ENCODE data around the gene PCK1.
A peak's percentile ranks its signal among the peaks of the same experiment; 100 is the strongest.

Gene PCK1

DNA sequence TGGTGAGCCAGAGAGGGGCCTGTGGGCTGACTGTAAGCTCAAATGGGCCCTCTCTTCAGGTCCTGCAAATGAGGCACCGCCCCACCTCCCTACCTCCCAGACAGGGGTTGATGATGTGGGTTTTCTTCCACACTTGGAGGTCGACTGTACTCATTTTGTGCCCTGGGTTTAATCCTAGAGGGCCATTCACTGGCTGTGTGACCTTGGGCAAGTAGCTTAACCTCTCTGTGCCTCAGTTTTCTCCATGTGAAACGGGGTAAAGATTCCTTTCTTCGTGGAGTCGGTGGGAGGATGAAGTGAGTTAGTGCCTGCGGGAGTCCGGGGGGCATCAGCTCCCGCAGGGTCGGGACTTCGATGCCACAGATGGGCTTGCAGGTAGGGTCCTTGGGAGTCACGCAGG, 35.4 kb downstream of the PCK1 start:
- H3K4me3 ChIP-seq (ENCODE audit: low read depth, low read length) = no peak overlapping the region
- no peak for DNase-seq (ENCODE audit: low read depth)
- TF ChIP-seq, protein P1, sequence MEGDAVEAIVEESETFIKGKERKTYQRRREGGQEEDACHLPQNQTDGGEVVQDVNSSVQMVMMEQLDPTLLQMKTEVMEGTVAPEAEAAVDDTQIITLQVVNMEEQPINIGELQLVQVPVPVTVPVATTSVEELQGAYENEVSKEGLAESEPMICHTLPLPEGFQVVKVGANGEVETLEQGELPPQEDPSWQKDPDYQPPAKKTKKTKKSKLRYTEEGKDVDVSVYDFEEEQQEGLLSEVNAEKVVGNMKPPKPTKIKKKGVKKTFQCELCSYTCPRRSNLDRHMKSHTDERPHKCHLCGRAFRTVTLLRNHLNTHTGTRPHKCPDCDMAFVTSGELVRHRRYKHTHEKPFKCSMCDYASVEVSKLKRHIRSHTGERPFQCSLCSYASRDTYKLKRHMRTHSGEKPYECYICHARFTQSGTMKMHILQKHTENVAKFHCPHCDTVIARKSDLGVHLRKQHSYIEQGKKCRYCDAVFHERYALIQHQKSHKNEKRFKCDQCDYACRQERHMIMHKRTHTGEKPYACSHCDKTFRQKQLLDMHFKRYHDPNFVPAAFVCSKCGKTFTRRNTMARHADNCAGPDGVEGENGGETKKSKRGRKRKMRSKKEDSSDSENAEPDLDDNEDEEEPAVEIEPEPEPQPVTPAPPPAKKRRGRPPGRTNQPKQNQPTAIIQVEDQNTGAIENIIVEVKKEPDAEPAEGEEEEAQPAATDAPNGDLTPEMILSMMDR (IDR thresholded peaks at IDR 0.05; ENCODE audit: insufficient read depth, low read depth, low read length, missing control alignments) = no peak

DNA sequence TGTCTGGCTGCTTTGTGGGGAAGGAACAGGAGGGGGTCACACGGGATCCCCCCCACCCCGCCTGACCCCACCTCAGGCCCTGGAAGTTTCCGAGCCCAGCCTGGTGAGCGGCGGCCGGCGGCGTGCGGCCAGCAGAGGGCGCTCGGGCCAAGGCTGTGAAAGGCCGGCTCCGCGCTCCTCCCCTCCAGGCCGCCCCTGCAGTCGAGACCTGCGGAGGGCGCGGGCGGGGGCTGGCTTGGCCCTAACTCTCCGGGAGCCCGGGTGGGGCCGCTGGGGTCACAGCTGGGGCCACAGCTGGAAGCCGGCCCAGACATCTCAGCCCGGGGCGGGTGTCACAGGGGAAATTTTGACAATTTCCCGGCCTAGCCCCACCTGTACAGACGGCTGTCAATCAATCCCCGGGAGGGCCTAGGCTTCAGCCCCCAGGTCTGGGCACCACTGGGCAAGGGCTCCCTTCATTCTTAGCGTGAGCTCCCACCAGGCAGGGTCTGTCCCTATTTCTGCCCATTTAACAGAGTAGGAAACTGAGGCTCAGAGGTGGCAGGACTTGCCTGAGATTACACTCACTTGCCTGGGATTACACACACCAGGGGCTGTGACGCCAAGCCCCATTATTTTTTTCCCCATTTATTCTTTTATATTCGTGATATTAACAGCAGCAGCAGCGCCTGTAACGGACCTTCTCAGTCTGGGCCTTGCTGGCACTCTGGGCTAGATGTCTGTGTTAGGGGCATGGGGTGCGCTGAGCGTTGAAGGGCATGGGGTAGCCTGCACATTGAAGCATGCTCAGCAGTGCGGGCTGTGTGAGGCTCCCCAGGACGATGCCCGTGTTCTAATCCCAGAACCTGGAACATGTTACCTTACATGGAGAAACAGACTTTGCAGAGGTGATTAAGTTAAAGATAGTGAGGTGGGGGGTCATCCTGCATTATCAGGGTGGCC, 36.4 kb downstream of the PCK1 start:
- DNase-seq (ENCODE audit: low read depth) = peak; percentile 72
- H3K4me3 ChIP-seq (ENCODE audit: low read depth, low read length) = no peak overlapping the region
- TF ChIP-seq, protein P1 (IDR thresholded peaks at IDR 0.05; ENCODE audit: insufficient read depth, low read depth, low read length, missing control alignments) = peak; percentile 89

DNA sequence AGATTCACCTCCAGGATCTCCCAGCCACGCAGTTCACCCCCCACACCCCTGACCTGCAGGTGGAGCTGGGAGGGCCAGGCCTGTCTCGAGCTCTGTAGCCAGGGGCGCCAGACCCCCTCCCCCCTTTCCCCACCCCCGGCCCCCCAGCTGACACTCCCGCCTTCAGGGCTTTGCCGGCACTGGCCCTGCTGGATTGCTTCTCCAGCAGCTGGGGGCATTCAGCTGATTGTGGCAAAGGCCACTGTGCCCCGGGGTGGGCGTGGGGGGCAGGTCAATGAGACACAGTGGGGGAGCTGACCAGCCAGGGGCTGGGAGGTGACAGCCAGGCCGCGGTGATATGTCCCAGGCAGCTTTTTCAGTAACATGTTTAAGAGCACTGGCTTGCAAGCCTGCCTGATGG, 37.1 kb downstream of the PCK1 start:
- TF ChIP-seq, protein P1 (IDR thresholded peaks at IDR 0.05; ENCODE audit: insufficient read depth, low read depth, low read length, missing control alignments) = no peak
- no peak overlapping the region for H3K4me3 ChIP-seq (ENCODE audit: low read depth, low read length)

DNA sequence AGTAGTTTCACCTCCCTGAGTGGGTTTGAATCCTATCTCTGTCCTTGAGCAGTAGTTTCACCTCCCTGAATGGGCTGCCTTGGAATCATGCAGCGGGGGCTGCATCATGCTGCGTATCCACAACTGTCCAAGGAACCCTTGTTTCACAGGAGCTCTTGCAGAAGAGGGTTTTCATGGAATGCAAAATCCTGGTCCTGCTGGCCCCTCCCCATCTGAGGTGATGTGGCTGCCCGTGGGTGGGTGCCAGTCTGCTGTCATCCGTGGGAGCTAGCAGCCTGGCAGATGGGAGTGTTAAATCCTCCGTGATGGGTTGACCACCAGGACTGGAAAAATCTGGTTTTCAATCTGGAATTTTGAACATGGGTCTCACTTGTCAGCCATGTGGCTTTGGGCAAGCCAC, 37.6 kb downstream of the PCK1 start:
- no peak for DNase-seq (ENCODE audit: low read depth)
- TF ChIP-seq, protein P1 (IDR thresholded peaks at IDR 0.05; ENCODE audit: insufficient read depth, low read depth, low read length, missing control alignments) = no peak
- no peak overlapping the region for H3K4me3 ChIP-seq (ENCODE audit: low read depth, low read length)

More for the DNA sequence above, 37.1 kb downstream of the PCK1 start:
- no peak for DNase-seq (ENCODE audit: low read depth)

DNA sequence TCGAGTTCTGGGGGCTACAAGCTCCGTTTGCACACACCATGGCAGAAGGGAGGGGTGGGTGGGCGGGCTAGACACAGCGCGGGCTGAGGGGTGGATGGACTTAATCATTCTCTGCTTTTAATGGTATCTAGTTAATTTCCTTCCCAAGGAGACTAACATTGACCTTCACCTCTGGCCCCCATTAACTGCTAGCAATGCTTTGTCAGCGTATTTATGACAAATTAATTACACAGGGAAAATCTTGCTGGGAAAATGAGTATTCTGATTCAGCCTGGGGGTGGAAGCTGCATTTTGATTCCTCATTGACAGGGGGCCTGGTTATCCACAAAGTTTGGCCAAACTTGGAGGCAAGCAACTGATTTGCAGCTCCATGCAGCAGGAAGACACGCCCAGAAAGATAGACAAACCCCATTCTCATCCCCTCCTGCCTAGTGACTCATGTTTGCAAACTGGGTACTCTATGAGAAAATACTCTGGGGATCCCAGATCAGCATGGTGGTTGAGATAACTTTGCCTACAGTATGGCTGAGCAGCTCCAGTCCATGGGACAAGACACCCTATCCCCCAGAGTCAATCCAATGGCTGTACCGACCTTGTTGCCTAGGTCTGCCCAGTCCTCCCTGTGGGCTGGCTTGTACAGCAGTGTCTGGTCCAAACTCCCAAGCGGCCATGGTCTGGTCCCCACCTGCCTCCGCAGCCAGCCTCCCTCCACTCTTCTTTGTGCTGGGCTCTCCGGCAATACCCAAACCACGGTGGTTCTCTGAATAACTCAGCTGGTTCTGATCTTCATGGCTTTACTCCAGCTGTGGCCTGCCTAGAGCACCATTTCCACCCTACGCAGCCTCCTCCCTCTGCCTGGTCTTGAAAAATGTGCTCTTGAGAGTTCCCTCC, 39.7 kb downstream of the PCK1 start:
- H3K4me3 ChIP-seq (ENCODE audit: low read depth, low read length) = no peak overlapping the region
- TF ChIP-seq, protein P1 (IDR thresholded peaks at IDR 0.05; ENCODE audit: insufficient read depth, low read depth, low read length, missing control alignments) = no peak
- peak; percentile 53 for DNase-seq (ENCODE audit: low read depth)

DNA sequence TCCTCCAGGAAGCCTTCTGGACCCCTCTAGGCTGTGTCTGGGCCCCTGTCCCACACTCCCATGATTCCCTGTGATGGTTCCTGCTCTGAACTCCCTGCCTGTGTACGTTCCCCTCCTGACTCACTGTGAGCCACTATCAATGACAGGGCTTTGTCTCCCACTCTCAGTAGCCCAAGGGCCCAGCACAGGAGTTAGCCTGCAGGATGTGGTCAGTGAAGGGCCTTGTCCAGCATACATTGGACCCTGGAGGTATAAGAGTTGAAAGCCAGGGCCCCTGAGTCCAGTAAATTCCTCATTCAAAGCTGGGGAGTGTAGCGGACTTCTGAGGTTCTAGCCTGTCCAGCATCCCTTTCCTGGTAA, 40.3 kb downstream of the PCK1 start:
- no peak for DNase-seq (ENCODE audit: low read depth)
- TF ChIP-seq, protein P1 (IDR thresholded peaks at IDR 0.05; ENCODE audit: insufficient read depth, low read depth, low read length, missing control alignments) = no peak
- no peak overlapping the region for H3K4me3 ChIP-seq (ENCODE audit: low read depth, low read length)

Measured in GM12865 (cell line).